GM19035 (cell line): ENCODE results near the gene DGLUCY.
"Not testable (repeated sequence)": the region's sequence is repeated elsewhere in the genome, so short reads cannot be mapped to it uniquely, and the experiment has no call there.

Source experiments
- ATAC-seq: cut with Tn5 transposase; IDR thresholded peaks from one replicate; pipeline ENCODE4 v1.9.1; 2021; ENCODE audit not compliant: unreplicated experiment

Gene DGLUCY

GRCh38 chr14:91231446-91231845 is 117.6 kb downstream of the DGLUCY start:
- ATAC-seq: no peak

DNA sequence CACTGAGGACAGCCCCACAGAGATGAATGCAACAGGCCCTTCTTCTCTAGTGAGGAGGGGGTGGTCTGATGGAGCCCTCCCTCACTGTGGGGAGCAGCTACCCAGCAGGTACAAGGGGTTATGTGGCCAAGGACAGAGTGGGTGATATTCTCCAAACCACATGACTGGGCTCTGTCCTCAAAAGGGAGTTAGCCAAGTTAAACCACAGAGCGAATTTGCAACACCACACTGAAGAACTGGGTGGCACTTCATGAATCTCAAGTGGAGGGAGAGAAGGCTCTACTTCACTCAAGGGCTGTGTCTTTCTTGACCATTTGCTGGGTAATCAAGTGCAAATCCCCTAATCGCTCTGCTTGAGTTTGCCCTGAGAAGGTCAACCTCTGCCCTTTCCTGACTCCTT is 118.2 kb downstream of the DGLUCY start:
- no peak for ATAC-seq

DNA sequence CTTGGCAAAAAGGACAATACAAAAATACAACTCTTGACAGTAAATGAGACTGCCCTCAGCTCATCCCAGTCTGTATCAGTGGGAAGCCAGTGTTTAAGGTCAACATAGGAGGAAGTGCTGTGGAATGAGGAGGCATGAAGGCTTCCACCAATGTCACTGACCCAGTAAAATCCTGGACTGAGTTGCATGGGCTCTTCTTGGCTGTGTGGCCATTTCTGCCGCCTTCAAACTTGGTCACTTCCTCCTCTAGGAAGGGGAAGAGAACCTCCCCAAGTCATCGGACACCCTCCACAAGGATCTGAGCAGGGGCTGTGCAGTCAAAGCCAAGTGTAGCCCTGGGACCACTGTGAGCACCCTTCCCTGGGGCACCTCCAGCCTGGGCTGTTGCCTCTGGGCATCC is 118.7 kb downstream of the DGLUCY start:
- ATAC-seq: no peak

DNA sequence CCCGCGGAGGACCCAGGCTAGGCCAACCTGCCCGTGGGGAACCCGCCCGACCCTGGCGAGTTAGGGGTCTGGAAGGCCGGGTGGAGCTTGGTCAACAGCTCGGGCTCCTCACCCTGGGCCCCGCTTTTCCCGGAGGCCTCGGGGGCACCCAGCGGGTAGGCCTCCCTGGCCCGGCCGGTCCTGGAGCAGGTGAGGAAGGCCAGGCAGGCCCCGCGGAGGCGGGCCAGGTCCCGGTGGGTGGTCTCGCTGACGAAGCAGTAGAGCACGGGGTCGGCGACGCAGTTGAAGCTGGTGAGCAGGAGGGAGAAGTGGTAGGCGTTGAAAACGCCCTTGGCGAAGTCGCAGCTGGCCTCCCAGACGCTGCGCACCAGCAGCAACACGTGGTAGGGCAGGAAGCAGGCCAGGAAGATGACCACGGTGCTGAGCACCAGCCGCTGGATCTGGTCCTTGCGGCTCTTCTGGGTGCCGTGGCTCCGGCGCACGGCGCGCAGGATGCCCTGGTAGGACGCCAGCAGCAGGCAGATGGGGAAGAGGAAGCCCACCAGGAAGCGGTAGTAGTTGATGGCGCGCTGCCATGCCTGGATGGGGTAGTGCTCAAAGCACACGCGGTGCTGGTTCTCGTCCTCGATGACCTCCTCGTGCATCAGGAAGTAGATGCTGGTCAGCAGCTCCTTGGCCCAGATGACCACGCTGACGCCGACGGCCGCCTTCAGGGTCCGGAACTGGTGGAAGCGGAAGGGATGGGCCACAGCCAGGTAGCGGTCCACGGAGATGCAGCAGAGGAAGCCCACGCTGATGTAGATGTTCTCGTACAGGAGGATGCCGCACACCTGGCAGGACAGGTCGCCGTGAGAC is 120.3 kb downstream of the DGLUCY start:
- no peak for ATAC-seq

GRCh38 chr14:91234791-91235114 is 120.9 kb downstream of the DGLUCY start:
- no peak for ATAC-seq

GRCh38 chr14:91235841-91236240 is 122.0 kb downstream of the DGLUCY start:
- ATAC-seq: no peak

DNA sequence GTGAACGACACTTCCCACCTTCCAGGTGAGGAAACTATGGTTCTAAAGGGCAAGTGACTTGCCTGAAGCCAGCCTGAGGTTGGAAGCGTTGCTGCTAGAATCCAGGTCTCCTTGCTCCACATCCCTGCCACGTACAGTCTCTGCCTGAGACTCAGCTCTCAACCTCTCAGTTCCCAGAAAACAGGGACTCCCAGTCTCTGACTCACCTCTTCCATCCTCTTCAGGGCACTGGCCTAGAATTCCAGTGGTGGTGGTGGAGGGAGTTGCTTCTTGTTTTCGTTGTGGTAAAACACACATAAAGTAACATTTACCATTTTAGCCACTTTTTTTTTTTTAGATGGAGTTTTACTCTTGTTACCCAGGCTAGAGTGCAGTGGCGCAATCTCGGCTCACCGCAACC is 123.3 kb downstream of the DGLUCY start:
- no peak for ATAC-seq

DNA sequence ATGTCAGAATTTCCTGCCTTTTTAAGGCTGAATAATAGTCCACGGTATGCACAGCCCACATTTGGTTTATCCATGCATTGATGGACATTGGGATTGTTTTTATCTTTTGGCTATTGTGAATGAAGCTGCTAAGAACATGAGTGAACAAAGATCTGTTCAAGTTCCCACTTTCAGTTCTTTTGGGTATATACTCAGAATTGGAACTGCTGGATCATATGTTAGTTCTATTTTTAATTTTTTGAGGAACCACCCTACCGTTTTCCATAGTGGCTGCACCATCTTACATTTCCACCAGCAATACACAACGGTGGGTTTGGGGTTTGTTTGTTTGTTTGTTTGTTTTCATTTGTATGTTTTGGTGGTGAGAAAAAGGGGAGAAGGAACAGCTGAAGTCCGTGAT is 124.2 kb downstream of the DGLUCY start:
- no peak for ATAC-seq

GRCh38 chr14:91238661-91239060 is 124.8 kb downstream of the DGLUCY start:
- no peak for ATAC-seq

GRCh38 chr14:91241863-91242262 is 128.0 kb downstream of the DGLUCY start:
- ATAC-seq: peak; percentile 60

DNA sequence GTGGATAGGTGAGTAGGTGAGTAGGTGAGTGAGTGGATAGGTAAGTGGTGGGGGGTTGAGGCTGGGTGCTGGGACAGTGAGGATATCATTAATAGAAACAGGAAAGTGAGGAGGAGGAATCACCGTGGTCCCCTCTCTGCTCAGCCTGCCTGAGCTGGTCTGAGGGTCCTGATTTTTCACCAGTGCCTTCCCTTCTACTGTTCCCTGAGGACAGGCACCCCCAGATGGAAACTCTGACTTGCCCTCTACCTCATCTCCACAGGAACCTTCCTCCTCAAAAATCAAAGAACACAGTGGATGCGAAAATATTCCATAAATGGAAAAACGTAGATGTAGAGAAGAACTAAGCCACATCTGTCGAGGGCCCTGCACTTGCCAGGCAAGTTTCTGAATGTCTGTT is 128.8 kb downstream of the DGLUCY start:
- no peak for ATAC-seq

- ATAC-seq: no peak
Observed at GRCh38 chr14:91243074-91243471, 129.2 kb downstream of the DGLUCY start.

- no peak for ATAC-seq
Observed at GRCh38 chr14:91244501-91244901, 130.6 kb downstream of the DGLUCY start, which contains the start of gene GPR68. Gene GPR68 (minus strand): TSS chr14:91244704. CDS start chr14:91235050, 9,654 bp downstream.

- ATAC-seq: no peak
Observed at GRCh38 chr14:91245029-91245428, 131.2 kb downstream of the DGLUCY start.

DNA sequence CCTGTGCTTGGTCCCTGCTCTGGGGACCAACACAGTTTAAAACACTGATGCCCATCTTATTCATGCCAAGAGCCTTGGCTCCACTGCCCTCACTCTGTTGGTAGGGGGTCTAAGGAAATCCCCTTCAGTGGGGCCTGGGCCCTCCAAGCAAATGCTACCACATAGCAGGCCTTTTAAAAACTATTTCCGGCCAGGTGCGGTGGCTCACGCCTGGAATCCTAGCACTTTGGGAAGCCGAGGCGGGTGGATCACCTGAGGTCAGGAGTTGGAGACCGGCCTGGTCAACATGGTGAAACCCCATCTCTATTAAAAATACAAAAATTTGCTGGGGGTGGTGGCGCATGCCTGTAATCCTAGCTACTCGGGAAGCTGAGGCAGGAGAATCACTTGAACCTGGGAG is 131.7 kb downstream of the DGLUCY start:
- ATAC-seq: not testable (repeated sequence)

GRCh38 chr14:91246051-91246852 is 132.4 kb downstream of the DGLUCY start:
- no peak for ATAC-seq

- peak; percentile 71 for ATAC-seq
Observed at GRCh38 chr14:91249841-91250616, 136.2 kb downstream of the DGLUCY start.

- no peak for ATAC-seq
Observed at GRCh38 chr14:91250912-91251311, 137.0 kb downstream of the DGLUCY start.

DNA sequence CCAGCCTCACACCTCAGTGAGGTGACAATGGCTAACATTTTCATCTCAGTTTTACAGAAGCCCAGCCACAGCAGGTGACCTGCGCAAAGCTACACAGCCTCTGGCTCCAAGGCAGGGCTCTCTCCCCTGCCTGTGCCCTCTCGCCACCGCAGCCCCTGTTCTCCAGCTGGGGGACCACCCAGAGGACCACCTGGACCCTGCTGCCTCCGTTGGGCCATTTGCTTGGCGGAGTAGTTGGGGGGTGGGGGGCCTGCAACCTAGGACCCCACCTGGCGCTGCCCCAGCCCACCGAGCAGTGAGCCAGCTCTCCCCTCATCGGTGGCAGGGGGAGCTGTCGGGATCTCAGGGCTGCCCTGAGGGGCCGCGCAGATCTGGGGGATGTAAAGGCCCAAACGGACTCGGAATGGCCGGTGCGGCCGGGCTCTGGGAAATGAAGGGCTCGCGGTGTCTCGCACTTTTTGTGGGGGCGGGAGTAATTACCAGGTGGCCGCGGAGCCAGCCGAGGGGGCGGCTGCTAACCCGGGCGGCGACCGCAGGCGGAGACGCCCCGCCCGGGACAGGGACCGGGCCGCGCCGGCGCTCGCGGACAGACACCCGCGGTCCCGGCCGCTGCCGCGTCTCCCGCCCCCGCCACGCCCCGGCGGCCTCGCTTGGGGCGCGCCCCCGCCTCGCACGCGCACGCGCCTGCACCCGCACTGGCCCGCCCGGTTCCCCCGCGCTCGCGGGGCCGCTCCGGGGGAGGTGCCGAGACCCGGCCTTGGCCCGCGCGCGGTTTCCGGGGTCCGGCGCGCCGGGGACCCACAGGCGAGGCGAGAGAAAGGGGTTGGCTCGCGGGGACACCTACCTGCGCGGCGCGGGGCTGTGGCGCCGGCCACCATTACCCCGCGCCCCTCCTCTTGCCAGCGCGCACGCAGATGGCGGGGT is 139.3 kb downstream of the DGLUCY start:
- no peak for ATAC-seq

- no peak for ATAC-seq
Observed at GRCh38 chr14:91253795-91254323, 140.0 kb downstream of the DGLUCY start.
